Glutamatergic neuron (in vitro differentiated cells): ENCODE results near the gene PIK3R4. TPM values are rescaled to one million over a fixed set of nuclear protein-coding genes. Genes with fewer than 3 reads are reported as not detected.

ENCODE experiments used
- DNase-seq: peaks from one replicate; pipeline ENCODE4 v3.0.0; 2022
- H3K27ac Mint-ChIP-seq: one replicate; pipeline ENCODE4 v1.8.0; 2020; ENCODE audit warnings: mild to moderate bottlenecking, mixed read lengths, inconsistent platforms; ENCODE audit not compliant: unreplicated experiment
- H3K27me3 Mint-ChIP-seq: one replicate; pipeline ENCODE4 v1.8.0; 2020; ENCODE audit warnings: mild to moderate bottlenecking, moderate library complexity, mixed read lengths, inconsistent platforms; ENCODE audit not compliant: unreplicated experiment
- H3K36me3 Mint-ChIP-seq: one replicate; pipeline ENCODE4 v1.8.0; 2020; ENCODE audit warnings: mild to moderate bottlenecking, mixed read lengths, inconsistent platforms; ENCODE audit not compliant: unreplicated experiment
- H3K4me1 Mint-ChIP-seq: one replicate; pipeline ENCODE4 v1.8.0; 2020; ENCODE audit warnings: mild to moderate bottlenecking, low read depth, mixed read lengths, inconsistent platforms; ENCODE audit not compliant: unreplicated experiment
- H3K4me3 Mint-ChIP-seq: one replicate; pipeline ENCODE4 v1.8.0; 2020; ENCODE audit warnings: mild to moderate bottlenecking, mixed read lengths, inconsistent platforms; ENCODE audit not compliant: unreplicated experiment
- H3K9me3 Mint-ChIP-seq: one replicate; pipeline ENCODE4 v1.8.0; 2020; ENCODE audit warnings: mild to moderate bottlenecking, moderate library complexity, mixed read lengths, inconsistent platforms; ENCODE audit not compliant: unreplicated experiment
- CTCF ChIP-seq: fragments of 200-600 bp; sonication (generic); IDR thresholded peaks from one replicate; pipeline ENCODE4 v1.5.0; 2021; ENCODE audit not compliant: partially characterized antibody, unreplicated experiment
- total RNA-seq: library from RNA; stranded (reverse); fragmentation: NEBNext Ultra II Directional; extraction: Animal tissue kit (Norgen Biotek cat#: 25700); gene quantifications from one replicate; pipeline ENCODE4 v1.2.1, GENCODE V29; 2021; ENCODE audit not compliant: unreplicated experiment

PIK3R4 gene
- total RNA-seq, 1 donor from 2014 or later = 19.4 TPM

- peaks cover 2% of the 10 kb centered on the region for H3K27me3 Mint-ChIP-seq
- H3K36me3 Mint-ChIP-seq = no peaks in the 10 kb centered on the region
- no peak for TF ChIP-seq CTCF
- no peaks in the 10 kb centered on the region for H3K9me3 Mint-ChIP-seq
- no peak overlapping the region for H3K4me3 Mint-ChIP-seq
- H3K27ac Mint-ChIP-seq = no peak overlapping the region
- no peak for DNase-seq
- H3K4me1 Mint-ChIP-seq = no peaks in the 10 kb centered on the region
These were observed 37.0 kb downstream of the PIK3R4 start for GRCh38 chr3:130709671-130710070.

- Mint-ChIP-seq H3K27me3 (peaks cover 2% of the 10 kb centered on the region), H3K27ac (no peak overlapping the region), H3K9me3 (no peaks in the 10 kb centered on the region), H3K4me1 (no peaks in the 10 kb centered on the region), H3K36me3 (peaks cover 8% of the 10 kb centered on the region), H3K4me3 (no peak overlapping the region)
- DNase-seq = no peak
- no peak for TF ChIP-seq CTCF
These were observed 38.6 kb downstream of the PIK3R4 start for GRCh38 chr3:130707902-130708601.

- no peak overlapping the region for H3K4me3 Mint-ChIP-seq
- no peak for TF ChIP-seq CTCF
- no peaks in the 10 kb centered on the region for H3K9me3 Mint-ChIP-seq
- H3K4me1 Mint-ChIP-seq = no peaks in the 10 kb centered on the region
- DNase-seq = no peak
- H3K27me3 Mint-ChIP-seq = no peaks in the 10 kb centered on the region
- H3K27ac Mint-ChIP-seq = no peak overlapping the region
- H3K36me3 Mint-ChIP-seq = peaks cover 10% of the 10 kb centered on the region
These were observed 41.1 kb downstream of the PIK3R4 start for GRCh38 chr3:130705501-130705900.

GRCh38 chr3:130702985-130703384 lies 43.6 kb downstream of the PIK3R4 start:
- H3K27ac Mint-ChIP-seq = no peak overlapping the region
- H3K27me3 Mint-ChIP-seq = no peaks in the 10 kb centered on the region
- H3K9me3 Mint-ChIP-seq = no peaks in the 10 kb centered on the region
- H3K36me3 Mint-ChIP-seq = peaks cover 10% of the 10 kb centered on the region
- no peaks in the 10 kb centered on the region for H3K4me1 Mint-ChIP-seq
- no peak overlapping the region for H3K4me3 Mint-ChIP-seq
- no peak for TF ChIP-seq CTCF
- DNase-seq = no peak

GRCh38 chr3:130700541-130700940 lies 46.1 kb downstream of the PIK3R4 start:
- H3K4me3 Mint-ChIP-seq = no peak overlapping the region
- DNase-seq = no peak
- H3K4me1 Mint-ChIP-seq = no peaks in the 10 kb centered on the region

More at GRCh38 chr3:130700541-130700940, 46.1 kb downstream of the PIK3R4 start:
- no peak overlapping the region for H3K27ac Mint-ChIP-seq
- no peaks in the 10 kb centered on the region for H3K9me3 Mint-ChIP-seq
- TF ChIP-seq CTCF = no peak
- peaks cover 10% of the 10 kb centered on the region for H3K36me3 Mint-ChIP-seq
- H3K27me3 Mint-ChIP-seq = no peaks in the 10 kb centered on the region
